ENCODE data around the gene TBCD.

DNA sequence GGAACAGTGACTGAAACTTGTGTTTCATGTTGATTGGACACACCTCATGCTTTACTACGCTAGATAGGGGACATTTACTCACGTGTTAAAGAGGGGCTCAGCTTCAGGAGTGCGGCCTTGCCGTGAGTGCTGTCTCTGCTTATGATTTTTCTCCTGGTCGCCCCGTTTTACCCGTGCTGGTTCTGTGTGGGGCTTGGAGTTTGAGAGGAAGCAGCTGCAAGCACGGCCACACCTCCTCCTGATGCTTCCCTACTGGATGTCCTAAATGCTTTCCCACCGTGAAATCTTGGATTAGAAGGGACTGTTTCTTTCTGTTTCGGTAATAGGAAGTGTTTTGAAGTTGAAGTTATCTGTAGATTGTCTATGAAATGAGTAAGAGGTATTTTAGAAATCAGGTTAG is 141.9 kb downstream of the TBCD start:
- TF ChIP-seq POLR2AphosphoS5 (IDR thresholded peaks at IDR 0.05), result no peak
- TF ChIP-seq, protein P1, sequence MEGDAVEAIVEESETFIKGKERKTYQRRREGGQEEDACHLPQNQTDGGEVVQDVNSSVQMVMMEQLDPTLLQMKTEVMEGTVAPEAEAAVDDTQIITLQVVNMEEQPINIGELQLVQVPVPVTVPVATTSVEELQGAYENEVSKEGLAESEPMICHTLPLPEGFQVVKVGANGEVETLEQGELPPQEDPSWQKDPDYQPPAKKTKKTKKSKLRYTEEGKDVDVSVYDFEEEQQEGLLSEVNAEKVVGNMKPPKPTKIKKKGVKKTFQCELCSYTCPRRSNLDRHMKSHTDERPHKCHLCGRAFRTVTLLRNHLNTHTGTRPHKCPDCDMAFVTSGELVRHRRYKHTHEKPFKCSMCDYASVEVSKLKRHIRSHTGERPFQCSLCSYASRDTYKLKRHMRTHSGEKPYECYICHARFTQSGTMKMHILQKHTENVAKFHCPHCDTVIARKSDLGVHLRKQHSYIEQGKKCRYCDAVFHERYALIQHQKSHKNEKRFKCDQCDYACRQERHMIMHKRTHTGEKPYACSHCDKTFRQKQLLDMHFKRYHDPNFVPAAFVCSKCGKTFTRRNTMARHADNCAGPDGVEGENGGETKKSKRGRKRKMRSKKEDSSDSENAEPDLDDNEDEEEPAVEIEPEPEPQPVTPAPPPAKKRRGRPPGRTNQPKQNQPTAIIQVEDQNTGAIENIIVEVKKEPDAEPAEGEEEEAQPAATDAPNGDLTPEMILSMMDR (IDR thresholded peaks at IDR 0.05), result no peak
